Renal cortical epithelial cell (primary cell): Measurements from ENCODE around the gene DEPDC1. TPM values are rescaled to one million over a fixed set of nuclear protein-coding genes. Genes with fewer than 3 reads are reported as not detected.
A peak's percentile ranks its signal among the peaks of the same experiment; 100 is the strongest.
"Not testable (repeated sequence)": the region's sequence is repeated elsewhere in the genome, so short reads cannot be mapped to it uniquely, and the experiment has no call there.

Source experiments
- DNase-seq: peaks from one replicate; pipeline ENCODE4 v3.0.0-alpha.2; 2011; ENCODE audit warnings: low read depth
- total RNA-seq: library from RNA; depleted of rRNA; stranded (reverse); fragments of >200 nt; gene quantifications from 2 replicates; pipeline ENCODE4 v1.2.3, GENCODE V29; 2014

DEPDC1 gene
- total RNA-seq, 1 donor from 2014 or later = 0.85 TPM

GRCh38 chr1:68478662-68479061 lies 18.2 kb downstream of the DEPDC1 start:
- DNase-seq = no peak

DNA sequence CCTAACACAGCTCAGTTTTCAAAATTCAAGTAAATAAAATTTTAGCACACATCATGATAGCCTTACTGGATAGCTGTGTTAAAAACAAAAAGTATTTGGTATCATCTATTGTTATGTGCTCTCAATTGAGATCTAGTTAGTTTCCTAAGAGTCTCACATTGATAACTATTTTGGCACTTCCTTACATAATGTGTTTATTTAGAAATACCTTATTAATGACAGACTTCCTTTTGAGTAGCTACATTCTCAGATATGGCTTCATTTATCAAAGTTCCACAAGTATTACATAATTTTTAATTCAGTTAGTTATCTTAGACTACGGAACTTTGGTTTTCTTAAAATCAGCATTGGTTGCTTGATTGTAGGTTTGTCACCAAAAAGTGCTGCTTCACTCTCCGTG lies 20.3 kb downstream of the DEPDC1 start:
- DNase-seq = not testable (repeated sequence)

- DNase-seq = no peak
Observed at GRCh38 chr1:68473060-68473459, 23.8 kb downstream of the DEPDC1 start.

GRCh38 chr1:68470388-68470970 lies 26.4 kb downstream of the DEPDC1 start:
- peak; percentile 15 for DNase-seq

DNA sequence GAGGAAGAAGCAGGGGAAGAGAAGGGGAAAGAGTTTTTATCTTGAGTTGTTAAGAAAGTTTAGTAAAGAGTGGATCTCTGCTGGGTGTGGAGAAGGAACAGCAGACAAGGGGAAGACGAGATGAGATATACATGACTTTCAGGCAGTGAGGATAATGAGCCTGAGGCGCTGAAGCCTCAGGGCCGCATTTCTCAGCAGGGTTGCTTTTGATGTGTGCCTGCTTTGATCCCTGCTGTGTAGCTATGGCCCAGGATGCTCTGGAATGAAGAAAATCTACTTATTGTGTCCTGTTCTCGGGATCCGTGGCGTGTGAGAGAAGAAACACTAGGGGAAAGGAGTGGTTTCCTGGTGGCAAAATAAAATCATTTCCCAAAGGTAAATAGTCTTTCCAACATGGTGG lies 32.0 kb downstream of the DEPDC1 start:
- no peak for DNase-seq

DNA sequence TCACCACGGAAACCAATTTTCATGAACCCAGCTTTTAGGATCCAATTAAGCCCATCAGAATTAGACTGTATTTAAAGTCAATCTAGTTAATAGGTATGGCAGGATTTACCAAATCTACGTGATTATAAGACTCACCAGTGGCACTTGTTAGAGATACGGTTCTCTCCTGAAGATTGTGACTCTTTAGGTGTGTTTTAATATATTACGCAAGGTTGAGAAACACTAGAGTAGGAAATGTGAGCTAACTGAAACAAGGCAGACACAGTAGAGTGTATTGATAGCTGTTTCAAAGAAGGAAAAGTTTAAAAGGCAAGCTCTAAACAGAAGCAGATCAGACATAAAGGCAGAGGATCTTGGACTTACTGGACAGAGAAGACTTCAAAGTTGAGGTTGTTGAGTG lies 35.9 kb downstream of the DEPDC1 start:
- no peak for DNase-seq

GRCh38 chr1:68459796-68460195 lies 37.1 kb downstream of the DEPDC1 start:
- peak; percentile 60 for DNase-seq

DNA sequence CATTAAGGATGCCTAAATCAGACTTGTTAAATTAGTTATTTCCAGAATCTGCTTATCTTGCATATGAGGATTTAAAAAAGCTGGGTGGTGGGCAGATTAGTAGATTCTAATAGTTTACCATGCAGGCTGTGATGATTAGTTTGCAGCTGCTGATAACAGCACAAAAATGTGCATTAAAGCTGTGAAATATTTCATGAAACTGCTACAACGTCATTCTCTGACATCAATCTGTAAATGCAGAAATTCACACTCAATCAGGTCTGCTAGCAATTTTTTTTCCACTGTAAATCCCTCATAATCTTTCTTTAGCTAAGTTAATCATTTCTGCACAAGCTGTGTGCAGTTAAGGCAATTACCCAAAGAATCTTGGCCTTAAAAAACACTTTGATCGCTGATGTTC lies 37.8 kb downstream of the DEPDC1 start:
- no peak for DNase-seq

- no peak for DNase-seq
Observed at GRCh38 chr1:68456202-68456601, 40.7 kb downstream of the DEPDC1 start.

- no peak for DNase-seq
Observed at GRCh38 chr1:68454534-68454933, 42.3 kb downstream of the DEPDC1 start.

DNA sequence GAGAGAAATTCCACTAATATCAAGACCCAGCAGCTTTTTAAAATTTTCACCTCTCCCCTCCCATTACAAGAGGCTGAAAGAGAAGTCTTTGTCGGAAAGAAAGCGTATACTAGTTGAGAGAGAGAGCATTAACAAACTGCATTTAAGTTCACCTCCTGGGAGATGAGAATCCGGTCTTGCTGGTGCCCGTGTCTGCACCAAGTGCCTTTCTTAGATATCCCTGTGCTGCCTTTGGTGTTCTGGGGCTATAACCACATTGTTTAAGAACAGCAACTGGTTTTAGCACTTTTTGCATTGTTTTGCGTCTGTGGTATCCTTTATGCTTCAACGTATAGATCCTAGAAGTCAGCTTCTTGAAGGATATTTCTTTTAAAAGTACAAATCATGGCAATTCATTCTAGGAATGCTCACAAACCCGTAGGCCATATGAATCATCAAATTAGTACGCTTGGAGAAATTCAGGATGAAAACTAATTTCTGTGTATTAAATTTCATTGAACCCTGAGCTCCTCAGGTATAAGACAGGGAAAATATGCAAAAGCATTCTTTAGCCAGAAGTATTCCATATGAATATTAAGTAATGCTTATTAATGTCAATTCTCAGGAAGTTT lies 43.7 kb downstream of the DEPDC1 start:
- DNase-seq = no peak

- peak; percentile 57 for DNase-seq
Observed at GRCh38 chr1:68449901-68450300, 47.0 kb downstream of the DEPDC1 start, which contains the start of gene RPE65. Gene RPE65 (minus strand): TSS chr1:68449954. CDS start chr1:68449905, 49 bp downstream.

- no peak for DNase-seq
Observed at GRCh38 chr1:68448365-68448764, 48.5 kb downstream of the DEPDC1 start.

- no peak for DNase-seq
Observed at GRCh38 chr1:68445709-68446108, 51.2 kb downstream of the DEPDC1 start.

GRCh38 chr1:68442822-68443556 lies 53.9 kb downstream of the DEPDC1 start:
- DNase-seq = peak; percentile 73

DNA sequence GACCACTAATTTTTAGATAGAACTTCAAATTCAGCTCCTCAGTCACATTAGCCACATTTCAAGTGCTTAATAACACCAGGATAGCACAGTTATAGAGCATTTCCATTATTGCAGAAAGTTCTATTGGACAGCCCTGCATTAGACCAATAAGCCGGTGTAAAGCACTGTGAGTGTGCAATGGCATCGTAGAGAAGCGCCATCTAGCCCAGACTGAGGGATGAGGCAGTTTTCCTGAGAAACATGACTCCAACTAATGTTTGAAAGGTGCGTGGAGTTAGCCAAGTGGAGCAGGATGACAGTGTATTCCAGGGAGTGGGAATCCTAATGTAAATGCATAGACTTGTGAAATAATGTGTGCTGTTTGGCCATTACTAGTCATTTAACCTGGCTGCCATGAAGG lies 54.9 kb downstream of the DEPDC1 start:
- DNase-seq = no peak

DNA sequence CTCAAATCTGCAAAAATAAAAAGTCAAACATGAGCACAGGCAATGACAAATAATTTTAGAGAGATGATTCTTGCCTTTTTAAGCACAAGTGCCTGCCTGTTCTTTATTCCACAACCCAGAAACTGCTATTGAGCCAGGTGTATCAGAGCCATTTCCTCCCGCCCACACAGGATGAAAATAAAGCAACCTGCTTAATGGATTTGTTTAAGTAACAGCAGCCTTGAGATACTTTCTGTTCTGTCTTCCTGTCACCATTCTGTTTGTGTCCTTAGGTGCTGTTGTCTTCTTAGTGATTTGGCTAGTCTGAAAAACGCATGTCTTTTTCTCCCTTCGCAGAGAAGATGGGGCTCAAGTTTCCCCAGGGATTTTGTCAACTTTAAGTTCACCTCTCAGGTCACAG lies 58.6 kb downstream of the DEPDC1 start:
- DNase-seq = peak; percentile 23

GRCh38 chr1:68433395-68433794 lies 63.5 kb downstream of the DEPDC1 start:
- DNase-seq = peak; percentile 53

GRCh38 chr1:68431076-68431475 lies 65.8 kb downstream of the DEPDC1 start:
- DNase-seq = no peak

GRCh38 chr1:68429233-68429808 lies 67.6 kb downstream of the DEPDC1 start:
- DNase-seq = no peak

DNA sequence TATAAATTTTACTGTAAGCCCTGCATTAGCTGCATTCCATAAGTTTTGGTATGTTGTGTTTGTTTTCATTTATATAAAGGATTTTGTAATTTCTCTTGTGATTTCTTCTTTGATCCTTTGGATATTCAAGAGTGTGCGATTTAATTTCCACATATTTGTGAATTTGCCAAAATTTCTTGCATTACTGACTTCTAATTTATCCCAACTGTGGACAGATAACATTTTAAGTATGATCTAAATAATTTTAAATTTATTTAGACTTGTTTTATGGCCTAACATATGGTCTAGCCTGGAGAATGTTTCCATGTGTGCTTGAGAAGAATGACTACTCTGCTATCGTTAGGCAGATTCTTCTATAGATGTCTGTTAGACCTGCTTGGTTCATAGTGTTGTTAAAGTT lies 70.3 kb downstream of the DEPDC1 start:
- DNase-seq = no peak
